Coronary artery (tissue), 2 donors: Measurements from ENCODE around the gene CBFA2T2.

Experiments used
- DNase-seq: peaks from one replicate; pipeline ENCODE4 v3.0.0-alpha.2; 2017; ENCODE audit warnings: low spot score
- H3K27ac ChIP-seq, 2 donors: fragments of 200-600 bp; sonication (generic); one replicate each; pipeline ENCODE4 v1.5.1; 2016 to 2019
- H3K4me3 ChIP-seq: fragments of 200-600 bp; sonication (generic); 2 replicates; pipeline ENCODE4 v1.5.1; 2016; ENCODE audit warnings: mild to moderate bottlenecking, moderate library complexity
- TF ChIP-seq, protein P1 (sequence below): fragments of 200-600 bp; sonication (generic); IDR thresholded peaks from one replicate; pipeline ENCODE4 v1.5.1; 2019; ENCODE audit warnings: antibody characterized with exemption

Gene CBFA2T2

DNA sequence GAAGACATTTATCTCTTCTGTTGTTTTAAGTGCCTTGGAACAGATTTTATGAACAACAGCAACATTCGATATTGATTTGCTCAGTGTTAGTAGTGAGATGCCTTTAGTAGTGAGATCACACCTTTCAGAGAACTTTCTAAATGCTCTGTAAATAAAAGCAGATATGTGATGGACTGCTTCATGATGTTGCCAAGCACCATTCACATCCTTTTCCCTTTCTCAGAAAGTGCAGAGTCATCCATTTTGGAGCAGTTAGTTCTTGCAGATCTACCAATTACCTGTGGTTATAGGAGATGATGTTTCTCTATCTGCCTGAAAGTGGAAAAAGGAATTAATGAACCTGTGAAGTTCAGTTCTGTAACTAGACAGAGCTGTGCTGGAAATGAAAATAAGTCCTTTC lies 27.0 kb downstream of the CBFA2T2 start:
- Histone ChIP-seq H3K27ac (no peak overlapping the region), H3K4me3 (no peak overlapping the region)
- TF ChIP-seq, protein P1, sequence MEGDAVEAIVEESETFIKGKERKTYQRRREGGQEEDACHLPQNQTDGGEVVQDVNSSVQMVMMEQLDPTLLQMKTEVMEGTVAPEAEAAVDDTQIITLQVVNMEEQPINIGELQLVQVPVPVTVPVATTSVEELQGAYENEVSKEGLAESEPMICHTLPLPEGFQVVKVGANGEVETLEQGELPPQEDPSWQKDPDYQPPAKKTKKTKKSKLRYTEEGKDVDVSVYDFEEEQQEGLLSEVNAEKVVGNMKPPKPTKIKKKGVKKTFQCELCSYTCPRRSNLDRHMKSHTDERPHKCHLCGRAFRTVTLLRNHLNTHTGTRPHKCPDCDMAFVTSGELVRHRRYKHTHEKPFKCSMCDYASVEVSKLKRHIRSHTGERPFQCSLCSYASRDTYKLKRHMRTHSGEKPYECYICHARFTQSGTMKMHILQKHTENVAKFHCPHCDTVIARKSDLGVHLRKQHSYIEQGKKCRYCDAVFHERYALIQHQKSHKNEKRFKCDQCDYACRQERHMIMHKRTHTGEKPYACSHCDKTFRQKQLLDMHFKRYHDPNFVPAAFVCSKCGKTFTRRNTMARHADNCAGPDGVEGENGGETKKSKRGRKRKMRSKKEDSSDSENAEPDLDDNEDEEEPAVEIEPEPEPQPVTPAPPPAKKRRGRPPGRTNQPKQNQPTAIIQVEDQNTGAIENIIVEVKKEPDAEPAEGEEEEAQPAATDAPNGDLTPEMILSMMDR = no peak
- no peak for DNase-seq

DNA sequence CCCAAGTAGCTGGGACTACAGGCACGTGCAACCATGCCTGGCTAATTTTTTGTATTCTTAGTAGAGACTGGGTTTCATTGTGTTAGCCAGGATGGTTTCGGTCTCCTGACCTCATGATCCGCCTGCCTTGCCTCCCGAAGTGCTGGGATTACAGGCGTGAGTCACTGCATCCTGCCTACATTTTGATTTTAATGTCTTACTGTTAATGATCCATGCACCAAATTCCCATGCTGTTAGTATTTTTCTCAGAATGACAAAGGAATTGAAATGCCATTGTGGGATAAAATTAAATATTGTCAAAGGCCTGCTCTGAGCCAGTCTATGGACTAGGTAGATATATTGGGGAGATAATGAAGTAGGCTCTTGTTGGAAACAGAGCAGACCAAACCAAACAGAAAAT lies 28.2 kb downstream of the CBFA2T2 start:
- TF ChIP-seq, protein P1 = no peak
- no peak for DNase-seq
- no peak overlapping the region for H3K27ac ChIP-seq
- no peak overlapping the region for H3K4me3 ChIP-seq

DNA sequence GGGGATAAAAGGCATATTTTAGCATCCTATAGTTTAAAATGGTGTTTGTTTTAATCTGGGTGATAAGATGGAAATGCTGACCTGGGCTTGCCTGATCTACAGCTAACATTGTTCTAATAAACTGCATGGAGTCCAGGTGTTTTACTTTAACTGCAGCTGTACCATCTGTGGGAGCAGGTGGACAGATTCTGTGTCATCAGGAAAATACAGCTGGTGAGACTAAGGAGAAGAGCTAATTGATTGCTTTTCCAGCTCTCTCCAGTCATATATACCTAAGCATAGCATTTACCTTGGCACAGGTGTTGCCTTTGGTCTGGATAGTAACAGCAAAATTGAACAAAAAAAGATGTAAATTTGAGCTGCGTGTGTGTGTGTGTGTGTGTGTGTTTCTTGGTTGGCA lies 31.6 kb downstream of the CBFA2T2 start:
- H3K27ac ChIP-seq = no peak overlapping the region
- TF ChIP-seq, protein P1 = no peak
- no peak for DNase-seq
- no peak overlapping the region for H3K4me3 ChIP-seq

DNA sequence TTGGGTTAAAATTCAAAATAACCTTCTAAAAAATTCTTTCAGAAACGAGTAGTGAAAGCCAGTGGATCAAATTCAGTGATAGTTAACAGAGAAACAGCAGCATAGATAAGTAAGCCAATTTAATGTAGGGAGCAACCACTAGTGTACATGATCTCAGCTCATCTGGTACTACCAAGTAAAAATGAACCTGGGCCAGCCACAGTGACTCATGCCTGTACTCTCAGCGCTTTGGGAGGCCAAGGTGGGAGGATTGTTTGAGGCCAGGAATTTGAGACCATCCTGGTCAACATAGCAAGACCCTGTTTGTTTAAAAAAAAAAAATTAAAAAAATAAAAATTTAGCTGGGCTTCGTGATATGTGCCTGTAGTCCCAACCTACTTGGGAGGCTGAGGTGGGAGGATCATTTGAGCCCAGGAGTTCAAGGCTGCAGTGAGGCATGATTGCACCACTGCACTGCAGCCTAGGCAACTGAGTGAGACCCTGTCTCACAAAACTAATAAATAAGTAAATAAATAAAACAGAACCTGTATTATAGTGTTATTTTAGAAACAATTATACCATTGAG lies 32.4 kb downstream of the CBFA2T2 start:
- DNase-seq = no peak

DNA sequence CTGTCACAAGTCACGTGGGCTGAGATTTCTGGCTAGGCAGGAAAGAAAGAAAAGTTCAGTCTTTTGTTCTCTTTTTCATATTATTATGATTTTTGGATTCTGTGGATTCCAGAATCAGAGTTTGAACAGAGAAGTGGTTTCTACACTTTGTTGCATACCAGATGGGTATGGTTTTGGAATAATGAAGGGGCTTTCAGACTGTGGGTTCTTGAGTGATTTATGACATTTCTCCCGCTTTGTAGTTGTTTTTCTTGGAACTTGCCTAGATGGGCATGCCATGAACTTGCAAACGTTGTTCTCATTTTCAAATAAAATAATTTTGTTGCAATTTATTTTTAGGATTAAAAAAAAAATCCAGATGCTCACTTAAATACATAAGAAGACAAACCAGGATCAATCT lies 34.4 kb downstream of the CBFA2T2 start:
- no peak for DNase-seq
- TF ChIP-seq, protein P1 = no peak
- Histone ChIP-seq H3K4me3 (no peak overlapping the region), H3K27ac (no peak overlapping the region)

More for the DNA sequence above, 32.4 kb downstream of the CBFA2T2 start:
- no peak overlapping the region for H3K4me3 ChIP-seq
- TF ChIP-seq, protein P1 = no peak
- no peak overlapping the region for H3K27ac ChIP-seq

DNA sequence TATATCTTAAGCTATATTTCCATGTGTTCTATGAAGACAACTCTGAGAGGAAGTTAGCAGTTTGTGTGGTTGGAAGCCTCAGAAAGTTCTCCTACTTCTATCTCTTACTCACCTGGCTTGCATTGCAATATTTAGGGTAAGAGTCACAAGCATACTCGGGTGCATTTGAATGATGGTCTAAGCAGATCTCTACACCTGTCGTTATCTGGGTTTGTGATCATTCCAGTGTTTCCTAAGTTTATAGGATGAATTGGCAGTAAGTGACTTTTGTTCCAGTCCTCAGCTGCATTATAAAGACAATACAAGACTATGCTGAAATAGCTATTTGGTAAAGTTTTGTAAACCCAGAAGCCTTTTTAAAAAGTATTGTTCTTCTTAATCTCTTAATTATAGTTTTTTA lies 36.9 kb downstream of the CBFA2T2 start:
- no peak overlapping the region for H3K27ac ChIP-seq
- no peak for DNase-seq
- H3K4me3 ChIP-seq = no peak overlapping the region
- TF ChIP-seq, protein P1 = no peak

DNA sequence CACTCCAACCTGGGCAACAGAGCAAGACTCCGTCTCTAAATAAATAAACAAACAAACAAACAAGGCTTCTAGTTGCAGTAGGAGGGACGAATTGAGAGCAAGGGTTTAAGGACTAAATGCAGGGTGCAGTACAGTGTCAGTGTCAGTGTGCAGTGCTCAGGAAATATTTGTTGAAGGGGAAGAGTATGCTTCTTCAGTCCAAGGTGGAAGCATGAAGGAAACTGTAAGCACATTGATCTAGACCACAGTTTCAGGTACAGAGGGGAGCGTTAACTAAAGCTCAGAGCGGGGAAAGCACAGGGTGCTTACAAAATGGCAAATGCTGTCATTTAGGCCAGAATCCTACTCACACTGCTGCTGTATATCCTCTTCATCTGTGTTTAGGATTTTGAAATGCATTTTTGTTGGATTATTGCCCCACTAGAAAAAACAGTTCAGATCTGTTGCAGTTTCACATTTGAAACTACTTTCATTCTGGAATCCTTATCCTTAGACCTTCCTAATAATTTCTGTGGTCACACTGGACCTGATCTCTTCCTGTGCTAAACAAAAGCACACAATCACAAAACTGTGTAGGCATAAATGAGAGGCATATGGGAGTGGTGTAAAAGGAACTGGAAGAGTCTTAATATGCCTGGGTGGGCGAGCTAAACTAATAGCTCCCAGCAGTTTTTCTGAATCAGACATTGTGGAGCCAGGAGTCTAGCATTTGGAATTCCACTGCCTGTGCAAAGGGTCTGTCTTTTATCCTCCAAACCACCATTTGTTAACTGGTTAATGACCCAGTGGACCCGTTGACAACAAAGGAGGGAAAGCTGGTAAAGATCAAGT lies 41.4 kb downstream of the CBFA2T2 start:
- no peak for DNase-seq
- TF ChIP-seq, protein P1 = no peak
- peak overlapping the region; percentile 6 for H3K4me3 ChIP-seq
- peak overlapping the region in 1 of 2 donors; percentile 14 for H3K27ac ChIP-seq
